Skeletal muscle satellite cell (primary cell): ENCODE measurements around the gene EPDR1. TPM values are rescaled to one million over a fixed set of nuclear protein-coding genes. Genes with fewer than 3 reads are reported as not detected.

Experiments used
- H3K27me3 ChIP-seq: 2 replicates; pipeline ENCODE4 v1.7.0; 2013; ENCODE audit warnings: low read length; ENCODE audit not compliant: control insufficient read depth, insufficient read depth
- H3K36me3 ChIP-seq: 2 replicates; pipeline ENCODE4 v1.7.0; 2013; ENCODE audit warnings: mild to moderate bottlenecking, control low read depth, low read length; ENCODE audit not compliant: insufficient read depth
- H3K4me1 ChIP-seq: 2 replicates; pipeline ENCODE4 v1.7.0; 2013; ENCODE audit warnings: low read length; ENCODE audit not compliant: control insufficient read depth, insufficient read depth
- H3K4me2 ChIP-seq: 2 replicates; pipeline ENCODE4 v1.7.0; 2013; ENCODE audit warnings: mild to moderate bottlenecking, low read length
- H3K4me3 ChIP-seq: 2 replicates; pipeline ENCODE4 v1.7.0; 2013; ENCODE audit warnings: low read length
- H3K9ac ChIP-seq: 2 replicates; pipeline ENCODE4 v1.7.0; 2013; ENCODE audit warnings: mild to moderate bottlenecking, low read depth, low read length, moderate library complexity
- H3K9me3 ChIP-seq: replicated peaks from 2 replicates; pipeline ENCODE4 v1.7.0; 2013; ENCODE audit warnings: mild to moderate bottlenecking, control low read depth, low read length
- total RNA-seq: library from RNA; depleted of rRNA; stranded (reverse); fragments of >200 nt; gene quantifications from 2 replicates; pipeline ENCODE4 v1.2.3, GENCODE V29; 2012; rRNA removed

EPDR1 gene
- 26.9 and 32.3 TPM in 2 replicates for total RNA-seq

- no peaks in the 10 kb centered on the region for H3K36me3 ChIP-seq
- no peaks in the 10 kb centered on the region for H3K9me3 ChIP-seq
- H3K27me3 ChIP-seq = peaks cover 34% of the 10 kb centered on the region
- peaks cover 34% of the 10 kb centered on the region for H3K4me1 ChIP-seq
- peak within 1 kb of the TSS; percentile 81 for H3K4me3 ChIP-seq
- peak within 1 kb of the TSS; percentile 91 for H3K4me2 ChIP-seq
- H3K9ac ChIP-seq = peak within 1 kb of the TSS; percentile 83
These were observed at the start of gene EPDR1 for GRCh38 chr7:37920305-37920848. TSS of gene EPDR1 (plus strand) at chr7:37920640. CDS start at chr7:37920940, 300 bp downstream.

DNA sequence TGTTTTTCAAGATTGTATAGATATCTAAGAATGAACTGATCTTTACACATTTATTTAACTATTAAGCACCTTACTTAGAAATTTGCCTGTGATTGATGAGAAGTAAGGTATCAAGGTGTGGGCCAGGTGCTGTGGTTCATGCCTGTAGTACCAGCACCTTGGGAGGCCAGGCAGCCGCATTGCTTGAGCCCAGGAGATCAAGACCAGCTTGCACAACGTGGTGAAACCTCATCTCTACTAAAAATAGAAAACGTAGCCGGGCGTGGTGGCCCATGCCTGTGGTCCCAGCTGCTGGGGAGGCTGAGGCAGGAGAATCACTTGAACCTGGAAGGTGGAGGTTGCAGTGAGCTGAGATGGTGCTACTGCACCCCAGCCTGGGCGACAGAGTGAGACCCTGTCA lies 38.4 kb upstream of the EPDR1 start:
- H3K4me1 ChIP-seq = no peaks in the 10 kb centered on the region

GRCh38 chr7:37893359-37893758 lies 27.1 kb upstream of the EPDR1 start:
- Histone ChIP-seq H3K4me1 (no peaks in the 10 kb centered on the region), H3K27me3 (no peaks in the 10 kb centered on the region), H3K9ac (no peak overlapping the region), H3K4me2 (no peak overlapping the region), H3K4me3 (no peak overlapping the region), H3K36me3 (no peaks in the 10 kb centered on the region), H3K9me3 (no peaks in the 10 kb centered on the region)

More for the DNA sequence above, 38.4 kb upstream of the EPDR1 start:
- Histone ChIP-seq H3K9me3 (no peaks in the 10 kb centered on the region), H3K27me3 (no peaks in the 10 kb centered on the region), H3K4me3 (no peak overlapping the region), H3K36me3 (no peaks in the 10 kb centered on the region), H3K9ac (no peak overlapping the region), H3K4me2 (no peak overlapping the region)

DNA sequence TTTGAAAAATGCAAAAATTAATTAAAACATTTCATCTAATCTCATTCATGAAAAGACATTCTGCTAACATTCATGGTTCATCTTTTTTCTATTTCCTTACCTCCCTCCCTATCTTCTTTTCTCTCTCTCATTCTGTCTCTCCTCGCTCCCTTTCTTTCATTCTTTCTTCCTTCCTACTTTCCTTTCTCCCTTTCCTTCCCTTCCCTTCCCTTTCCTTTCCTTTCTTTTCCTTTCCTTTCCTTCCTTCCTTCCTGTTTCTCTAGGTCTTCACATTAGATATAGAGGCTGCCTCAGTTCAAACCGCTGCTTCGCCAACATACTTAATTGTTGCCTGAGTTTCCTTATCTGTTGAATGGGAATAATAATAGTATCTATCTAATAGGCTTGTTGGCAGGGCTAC lies 25.8 kb upstream of the EPDR1 start:
- no peaks in the 10 kb centered on the region for H3K4me1 ChIP-seq
- no peak overlapping the region for H3K4me2 ChIP-seq
- H3K27me3 ChIP-seq = no peaks in the 10 kb centered on the region
- no peak overlapping the region for H3K9ac ChIP-seq
- H3K4me3 ChIP-seq = no peak overlapping the region
- no peaks in the 10 kb centered on the region for H3K9me3 ChIP-seq
- H3K36me3 ChIP-seq = no peaks in the 10 kb centered on the region

- H3K36me3 ChIP-seq = no peaks in the 10 kb centered on the region
- H3K9me3 ChIP-seq = no peaks in the 10 kb centered on the region
- H3K9ac ChIP-seq = no peak overlapping the region
- peaks cover 14% of the 10 kb centered on the region for H3K4me1 ChIP-seq
- H3K4me3 ChIP-seq = no peak overlapping the region
- H3K4me2 ChIP-seq = no peak overlapping the region
- no peaks in the 10 kb centered on the region for H3K27me3 ChIP-seq
These were observed 20.7 kb upstream of the EPDR1 start for GRCh38 chr7:37899712-37900247.

DNA sequence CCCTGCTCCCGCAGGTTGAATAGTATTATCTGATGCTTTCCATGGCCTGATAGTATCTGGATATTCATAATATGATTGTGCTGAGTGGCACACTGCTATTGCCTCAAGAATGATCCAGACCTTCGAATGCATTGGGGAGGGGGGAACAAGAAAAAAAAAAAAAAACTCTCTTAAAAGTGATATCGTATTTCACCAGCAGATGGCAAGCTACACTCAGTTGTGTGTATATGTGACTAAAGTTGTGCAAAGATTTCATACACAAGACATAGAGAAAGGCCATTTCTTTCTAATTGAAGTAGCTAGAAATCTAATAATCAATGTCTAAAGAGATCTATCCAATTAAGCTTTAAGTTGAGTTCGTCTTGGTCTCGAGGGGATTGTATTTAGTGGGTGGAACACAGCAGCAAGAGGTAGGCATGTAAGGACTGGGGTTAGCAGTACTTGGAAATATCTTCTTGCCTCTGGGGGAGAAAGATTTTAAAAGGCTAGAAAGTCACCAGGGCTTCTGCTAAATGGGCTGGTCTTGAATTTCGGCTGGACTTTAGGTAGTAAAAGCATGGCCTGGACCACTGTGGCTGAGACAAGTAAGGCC lies 19.1 kb upstream of the EPDR1 start:
- Histone ChIP-seq H3K9ac (no peak overlapping the region), H3K4me2 (no peak overlapping the region), H3K4me1 (peaks cover 14% of the 10 kb centered on the region), H3K9me3 (no peaks in the 10 kb centered on the region), H3K27me3 (no peaks in the 10 kb centered on the region), H3K36me3 (no peaks in the 10 kb centered on the region), H3K4me3 (no peak overlapping the region)

- H3K4me1 ChIP-seq = peaks cover 14% of the 10 kb centered on the region
- H3K4me2 ChIP-seq = no peak overlapping the region
- H3K9ac ChIP-seq = no peak overlapping the region
- no peaks in the 10 kb centered on the region for H3K9me3 ChIP-seq
- H3K27me3 ChIP-seq = no peaks in the 10 kb centered on the region
- H3K36me3 ChIP-seq = no peaks in the 10 kb centered on the region
- H3K4me3 ChIP-seq = no peak overlapping the region
These were observed 18.4 kb upstream of the EPDR1 start for GRCh38 chr7:37901890-37902524.

GRCh38 chr7:37908221-37908788 lies 12.1 kb upstream of the EPDR1 start:
- Histone ChIP-seq H3K4me2 (peak overlapping the region; percentile 59), H3K4me3 (no peak overlapping the region), H3K4me1 (peaks cover 22% of the 10 kb centered on the region), H3K9me3 (no peaks in the 10 kb centered on the region), H3K27me3 (peaks cover 5% of the 10 kb centered on the region), H3K36me3 (no peaks in the 10 kb centered on the region), H3K9ac (no peak overlapping the region)

- Histone ChIP-seq H3K36me3 (no peaks in the 10 kb centered on the region), H3K27me3 (peaks cover 31% of the 10 kb centered on the region), H3K4me3 (no peak overlapping the region), H3K9me3 (no peaks in the 10 kb centered on the region), H3K4me2 (no peak overlapping the region), H3K4me1 (peaks cover 36% of the 10 kb centered on the region), H3K9ac (no peak overlapping the region)
These were observed 7.7 kb upstream of the EPDR1 start for GRCh38 chr7:37912756-37913155.

- Histone ChIP-seq H3K36me3 (no peaks in the 10 kb centered on the region), H3K4me2 (peak overlapping the region; percentile 85), H3K9me3 (no peaks in the 10 kb centered on the region), H3K27me3 (peaks cover 47% of the 10 kb centered on the region), H3K4me3 (no peak overlapping the region), H3K4me1 (peaks cover 30% of the 10 kb centered on the region), H3K9ac (no peak overlapping the region)
These were observed 5.0 kb upstream of the EPDR1 start for GRCh38 chr7:37915438-37915837.

GRCh38 chr7:37916017-37916672 lies 4.3 kb upstream of the EPDR1 start:
- Histone ChIP-seq H3K4me1 (peaks cover 31% of the 10 kb centered on the region), H3K9ac (peak overlapping the region; percentile 54), H3K9me3 (no peaks in the 10 kb centered on the region), H3K36me3 (no peaks in the 10 kb centered on the region), H3K4me3 (peak overlapping the region; percentile 66), H3K4me2 (peak overlapping the region; percentile 85), H3K27me3 (peaks cover 47% of the 10 kb centered on the region)
